ENCODE measurements around the gene UPK2.
"Not testable (repeated sequence)": the region's sequence is repeated elsewhere in the genome, so short reads cannot be mapped to it uniquely, and the experiment has no call there.

Gene UPK2

DNA sequence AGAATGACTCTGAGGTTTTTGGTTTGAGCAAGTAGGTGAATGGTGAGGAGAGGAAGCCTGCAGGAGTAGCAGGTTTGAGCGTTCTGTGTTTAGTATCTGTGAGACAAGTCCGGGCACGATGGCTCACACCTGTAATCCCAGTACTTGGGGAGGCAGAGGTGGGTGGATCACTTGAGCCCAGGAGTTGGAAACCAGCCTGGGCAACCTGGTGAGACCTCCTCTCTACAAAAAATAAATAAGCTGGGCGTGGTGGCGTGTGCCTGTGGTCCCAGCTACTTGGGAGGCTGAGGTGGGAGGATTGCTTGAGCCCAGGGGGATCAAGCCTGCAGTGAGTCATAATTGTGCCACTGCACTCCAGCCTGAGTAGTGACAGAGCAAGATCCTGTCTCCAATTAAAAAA, 32.2 kb downstream of the UPK2 start:
- no peak for DNase-seq (ENCODE audit: low read depth)

DNA sequence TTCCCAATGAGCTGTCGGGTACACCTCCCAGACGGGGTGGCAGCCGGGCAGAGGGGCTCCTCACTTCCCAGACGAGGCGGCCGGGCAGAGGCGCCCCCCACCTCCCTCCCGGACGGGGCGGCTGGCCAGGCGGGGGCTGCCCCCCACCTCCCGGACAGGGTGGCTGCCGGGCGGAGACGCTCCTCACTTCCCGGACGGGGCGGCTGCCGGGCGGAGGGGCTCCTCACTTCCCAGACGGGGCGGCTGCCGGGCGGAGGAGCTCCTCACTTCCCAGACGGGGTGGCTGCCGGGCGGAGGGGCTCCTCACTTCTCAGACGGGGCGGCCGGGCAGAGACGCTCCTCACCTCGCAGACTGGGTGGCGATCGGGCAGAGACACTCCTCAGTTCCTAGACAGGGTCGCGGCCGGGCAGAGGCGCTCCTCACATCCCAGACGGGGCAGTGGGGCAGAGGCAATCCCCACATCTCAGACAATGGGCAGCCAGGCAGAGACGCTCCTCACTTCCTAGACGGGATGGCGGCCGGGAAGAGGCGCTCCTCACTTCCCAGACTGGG, 35.5 kb downstream of the UPK2 start:
- DNase-seq (ENCODE audit: low read depth): not testable (repeated sequence)

DNA sequence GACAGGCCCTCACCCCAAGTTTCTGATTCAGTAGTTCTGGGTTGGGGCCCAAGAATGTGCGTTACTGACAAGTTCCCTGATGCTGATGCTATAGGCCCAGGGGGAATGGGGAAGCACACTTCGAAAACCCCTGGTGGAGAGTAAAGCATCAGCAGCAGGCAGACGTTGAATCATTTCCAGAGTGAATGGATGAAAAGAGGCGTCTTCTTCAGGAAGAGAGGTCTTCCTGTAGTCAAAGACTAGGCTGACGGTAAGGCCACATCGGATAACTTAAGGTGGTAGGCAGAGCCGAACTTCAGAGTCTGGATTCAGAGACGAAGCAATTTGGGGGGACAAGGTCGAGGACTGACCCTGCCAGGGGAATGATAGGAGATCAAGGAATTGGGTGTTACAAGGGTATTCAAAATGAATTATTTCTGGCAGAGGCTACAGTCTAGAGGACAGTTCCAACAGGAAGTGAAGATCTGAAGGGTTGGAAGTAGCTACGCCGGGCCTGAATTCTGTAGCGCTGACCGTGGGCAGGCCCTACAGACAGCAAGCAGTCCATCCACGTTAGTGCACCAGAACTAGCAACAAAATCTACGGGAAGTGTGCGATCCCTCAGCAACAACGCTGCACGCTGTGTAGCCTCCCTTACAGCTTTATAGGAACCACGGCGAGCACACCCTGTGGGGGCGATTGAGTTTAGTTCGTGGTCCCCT, 41.0 kb downstream of the UPK2 start:
- no peak for DNase-seq (ENCODE audit: low read depth)

DNA sequence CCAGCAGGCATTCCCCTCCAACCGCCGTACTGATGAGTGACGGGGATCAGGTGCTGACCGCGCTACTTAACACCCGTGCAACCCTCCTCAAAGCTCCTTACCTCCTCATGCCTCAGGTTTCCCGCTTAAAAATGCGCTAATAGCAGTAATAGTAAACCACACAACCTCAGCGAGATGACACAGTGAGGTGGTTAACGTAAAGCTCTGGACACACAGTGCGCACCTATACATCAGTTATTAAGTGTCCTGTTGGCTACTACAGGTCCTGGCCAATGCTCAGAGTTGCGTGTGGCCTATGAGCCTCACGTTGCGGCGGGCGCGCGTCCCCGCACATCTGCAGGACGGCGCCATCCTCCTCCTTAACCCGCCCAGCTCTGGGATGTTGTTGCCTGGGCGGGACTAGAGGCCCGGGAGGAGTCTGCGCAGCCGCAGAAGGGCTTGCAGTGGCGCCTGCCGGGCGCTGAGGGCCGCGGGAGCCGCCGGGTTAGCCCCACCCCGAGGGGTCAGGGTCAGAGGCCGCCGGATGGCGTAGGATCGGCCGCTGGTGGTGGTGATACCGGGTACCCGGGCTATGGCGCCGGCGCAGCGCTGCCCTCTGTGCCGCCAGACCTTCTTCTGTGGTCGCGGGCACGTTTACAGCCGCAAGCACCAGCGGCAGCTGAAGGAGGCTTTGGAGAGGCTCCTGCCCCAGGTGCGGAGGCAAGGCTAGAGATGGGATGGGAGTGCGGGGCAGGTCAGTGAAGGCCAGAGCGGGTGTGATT, 41.7 kb downstream of the UPK2 start, which contains the start of gene CENATAC:
CENATAC (plus strand) TSS at position 512 of the 761 bp plus-strand sequence; CDS start at position 572, 60 bp downstream.
- peak; percentile 91 for DNase-seq (ENCODE audit: low read depth)

DNA sequence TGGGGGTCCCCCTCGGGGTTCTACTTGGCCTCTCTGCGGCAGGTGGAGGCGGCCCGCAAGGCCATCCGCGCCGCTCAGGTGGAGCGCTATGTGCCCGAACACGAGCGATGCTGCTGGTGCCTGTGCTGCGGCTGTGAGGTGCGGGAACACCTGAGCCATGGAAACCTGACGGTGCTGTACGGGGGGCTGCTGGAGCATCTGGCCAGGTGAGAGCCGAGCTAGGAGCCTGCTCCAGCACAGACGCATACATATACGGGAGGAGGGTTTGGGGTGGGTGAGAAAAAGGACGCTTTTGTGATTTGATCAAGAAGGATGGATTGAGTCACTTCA, 42.3 kb downstream of the UPK2 start:
- DNase-seq (ENCODE audit: low read depth): no peak

DNA sequence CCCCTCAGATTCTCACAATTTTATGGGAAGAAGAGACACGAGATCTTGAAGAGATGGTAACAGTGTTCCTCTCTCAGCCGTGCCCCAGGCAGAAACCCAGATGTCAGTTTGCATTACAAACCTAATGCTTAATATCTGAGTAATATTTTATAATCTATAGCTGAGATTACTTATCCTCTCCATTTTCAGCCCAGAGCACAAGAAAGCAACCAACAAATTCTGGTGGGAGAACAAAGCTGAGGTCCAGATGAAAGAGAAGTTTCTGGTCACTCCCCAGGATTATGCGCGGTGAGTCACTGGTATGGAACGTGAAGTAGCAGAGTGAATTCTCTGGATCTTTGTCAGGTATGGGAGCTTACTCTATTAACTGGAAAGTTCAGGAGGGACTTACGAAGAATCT, 42.7 kb downstream of the UPK2 start:
- DNase-seq (ENCODE audit: low read depth): no peak

DNA sequence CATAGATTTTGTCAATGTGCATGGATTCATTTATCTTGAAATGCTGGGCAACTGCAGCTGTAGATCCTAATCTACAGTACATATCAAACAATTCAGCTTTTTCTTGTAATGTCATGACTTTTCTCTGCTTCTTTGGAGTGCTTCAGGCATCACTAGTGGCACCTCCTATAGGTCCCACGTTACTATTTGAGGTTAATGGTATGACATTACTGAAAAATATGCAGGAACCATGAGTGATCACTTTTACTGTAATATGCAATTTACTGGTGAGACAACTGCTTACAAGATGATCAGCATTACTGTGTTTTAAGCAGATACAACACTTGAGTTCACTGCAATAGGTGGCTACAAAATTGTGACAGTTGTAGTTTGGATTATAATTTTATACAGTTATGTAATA, 44.8 kb downstream of the UPK2 start:
- no peak for DNase-seq (ENCODE audit: low read depth)

DNA sequence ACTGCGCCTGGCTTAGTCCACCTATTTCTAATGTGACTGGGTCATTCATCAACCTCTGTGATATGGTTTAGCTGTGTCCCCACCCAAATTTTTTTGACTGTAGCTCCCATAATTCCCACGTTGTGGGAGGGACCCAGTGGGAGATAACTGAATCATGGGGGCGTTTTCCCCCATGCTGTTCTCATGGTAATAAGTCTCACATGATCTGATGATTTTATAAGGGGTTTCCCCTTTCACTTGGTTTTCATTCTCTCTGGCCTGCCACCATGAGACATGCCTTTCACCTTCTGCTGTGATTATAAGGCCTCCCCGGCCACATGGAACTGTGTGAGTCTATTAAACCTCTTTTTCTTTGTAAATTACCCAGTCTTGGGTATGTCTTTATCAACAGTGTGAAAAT, 50.6 kb downstream of the UPK2 start:
- DNase-seq (ENCODE audit: low read depth): no peak

Data from stimulated activated CD8-positive, alpha-beta memory T cell treated with anti-CD3 and anti-CD28 coated beads, Interleukin-12 subunit alpha, Interleukin-12 subunit beta, amount 100 ng/mL, for 4 hours (primary cell).